Eye (tissue), 1 donor: ENCODE results near the gene MAPK10.

Source experiments
- DNase-seq: peaks from one replicate; pipeline ENCODE4 v3.0.0-alpha.2; 2015

The MAPK10 gene

GRCh38 chr4:85964298-85964697 lies 395.6 kb downstream of the MAPK10 start:
- DNase-seq, result no peak

- no peak for DNase-seq
Measured at GRCh38 chr4:85963231-85963630, 396.6 kb downstream of the MAPK10 start.

- DNase-seq, result no peak
Measured at GRCh38 chr4:85961887-85962286, 398.0 kb downstream of the MAPK10 start.

DNA sequence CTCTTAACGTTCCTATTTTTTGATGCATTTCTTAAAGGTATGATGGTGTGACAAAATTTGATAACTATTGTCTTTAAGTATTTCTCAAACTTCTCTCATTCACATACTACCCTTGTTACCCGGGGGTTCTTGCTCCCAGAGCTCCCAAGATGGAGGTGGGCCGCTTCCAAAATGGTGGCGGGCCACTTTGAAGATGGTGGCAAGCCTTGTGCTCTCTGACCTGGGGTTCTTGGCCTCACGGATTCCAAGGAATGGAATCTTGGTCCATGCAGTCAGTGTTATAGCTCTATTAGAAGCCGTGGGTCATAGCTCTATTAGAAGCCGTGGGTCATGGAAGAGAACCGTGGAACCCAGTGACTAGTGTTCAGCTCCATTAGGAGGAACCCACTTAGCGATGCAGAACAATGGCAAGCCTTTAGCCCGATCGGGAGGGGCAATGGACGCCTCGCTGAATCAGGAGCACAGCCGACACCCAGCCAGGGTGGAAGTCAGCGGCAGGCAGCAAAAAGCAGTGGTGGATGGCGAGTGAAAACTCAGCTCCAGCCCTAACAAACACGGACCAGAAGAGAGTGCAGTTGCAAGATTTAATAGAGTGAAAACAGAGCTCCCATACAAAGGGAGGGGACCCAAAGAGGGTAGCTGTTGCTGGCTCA lies 403.4 kb downstream of the MAPK10 start:
- no peak for DNase-seq

- no peak for DNase-seq
Measured at GRCh38 chr4:85955620-85956292, 404.1 kb downstream of the MAPK10 start.

DNA sequence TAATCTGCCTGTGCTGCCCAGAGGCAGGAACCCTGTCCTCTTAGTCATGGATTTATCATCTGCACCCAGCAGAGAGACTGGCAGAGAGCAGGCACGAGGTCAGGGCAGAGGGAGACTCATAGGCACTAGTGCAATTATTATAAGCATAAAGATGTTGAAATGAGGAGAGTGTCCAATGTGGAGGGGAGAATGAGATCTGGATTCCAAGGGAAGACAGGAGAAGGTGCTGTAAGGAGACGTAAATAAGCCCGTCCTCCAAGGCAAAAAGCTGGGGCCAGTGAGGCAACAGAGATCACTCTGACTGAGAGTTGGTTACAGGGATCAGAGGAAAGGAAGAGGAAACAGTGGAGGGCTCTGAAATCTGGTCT lies 406.2 kb downstream of the MAPK10 start:
- no peak for DNase-seq

- no peak for DNase-seq
Measured at GRCh38 chr4:85952972-85953650, 406.7 kb downstream of the MAPK10 start.

DNA sequence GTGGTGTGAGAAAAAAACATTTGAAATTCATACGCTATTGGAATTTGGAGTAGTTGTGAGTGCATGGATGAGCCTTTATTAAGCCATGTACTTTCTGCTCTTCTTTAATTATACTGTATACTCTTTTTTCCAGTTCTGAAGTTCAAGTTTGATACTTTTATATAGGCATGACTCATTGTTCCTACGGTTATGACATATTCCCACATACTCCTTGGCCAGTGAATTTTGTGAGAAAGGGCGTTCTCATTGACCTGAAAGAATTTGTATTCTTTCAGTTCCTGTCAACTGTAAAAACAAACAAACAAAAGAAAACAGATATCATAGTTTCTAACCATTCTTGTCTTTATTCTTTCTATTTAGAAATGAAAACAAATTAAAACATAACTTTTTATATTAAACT lies 407.3 kb downstream of the MAPK10 start:
- no peak for DNase-seq

GRCh38 chr4:85951099-85951498 lies 408.8 kb downstream of the MAPK10 start:
- DNase-seq, result no peak

- DNase-seq, result no peak
Measured at GRCh38 chr4:85946821-85947220, 413.0 kb downstream of the MAPK10 start.

- DNase-seq, result no peak
Measured at GRCh38 chr4:85942107-85942506, 417.7 kb downstream of the MAPK10 start.

- DNase-seq, result no peak
Measured at GRCh38 chr4:85940151-85940550, 419.7 kb downstream of the MAPK10 start.
